Measurements from ENCODE around the gene NHLH1.
A peak's percentile ranks its signal among the peaks of the same experiment; 100 is the strongest.

The NHLH1 gene

GRCh38 chr1:160415696-160416290 is 48.9 kb downstream of the NHLH1 start:
- peaks cover 2% of the 10 kb centered on the region; the same call in 1 of the 2 replicates for H3K27me3 ChIP-seq (replicated peaks; ENCODE audit: insufficient read depth, low read length)
- H2AFZ ChIP-seq (ENCODE audit: low read length) = no peak overlapping the region
- no peaks in the 10 kb centered on the region for H3K36me3 ChIP-seq (replicated peaks; ENCODE audit: insufficient read depth, low read length)
- no peaks in the 10 kb centered on the region for H3K4me1 ChIP-seq (ENCODE audit: low read length)
- H3K4me3 ChIP-seq (ENCODE audit: low read length) = no peak overlapping the region
- no peaks in the 10 kb centered on the region for H3F3A ChIP-seq (ENCODE audit: insufficient read depth, low read length)
- no peak overlapping the region for H3K27ac ChIP-seq (ENCODE audit: low read length)
- TF ChIP-seq CTCF (IDR thresholded peaks at IDR 0.05; ENCODE audit: low read length) (no peak), EZH2 (optimal IDR thresholded peaks at IDR 0.05; ENCODE audit: low read depth, low read length) (no peak), EZH2phosphoT487 (IDR thresholded peaks at IDR 0.05; ENCODE audit: low read length) (no peak)
- no peak for DNase-seq
- no peak overlapping the region for H3K9ac ChIP-seq (ENCODE audit: low read length)
- no peaks in the 10 kb centered on the region for H4K20me1 ChIP-seq (ENCODE audit: insufficient read depth, low read length)
- H3K79me2 ChIP-seq (ENCODE audit: low read length) = no peaks in the 10 kb centered on the region
- no peaks in the 10 kb centered on the region for H3K9me3 ChIP-seq (replicated peaks; ENCODE audit: insufficient read depth, low read length)
- no peak overlapping the region for H3K4me2 ChIP-seq (ENCODE audit: low read depth, low read length)
- no peaks in the 10 kb centered on the region for H3K9me2 ChIP-seq (replicated peaks; ENCODE audit: insufficient read depth, low read length)

- H3K36me3 ChIP-seq (replicated peaks; ENCODE audit: insufficient read depth, low read length) = no peaks in the 10 kb centered on the region
- peaks cover 2% of the 10 kb centered on the region; the same call in 1 of the 2 replicates for H3K27me3 ChIP-seq (replicated peaks; ENCODE audit: insufficient read depth, low read length)
- TF ChIP-seq EZH2 (optimal IDR thresholded peaks at IDR 0.05; ENCODE audit: low read depth, low read length) = no peak
- TF ChIP-seq EZH2phosphoT487 (IDR thresholded peaks at IDR 0.05; ENCODE audit: low read length) = no peak
- TF ChIP-seq CTCF (IDR thresholded peaks at IDR 0.05; ENCODE audit: low read length) = peak; percentile 40
Observed at GRCh38 chr1:160416369-160416768, 49.5 kb downstream of the NHLH1 start.

DNA sequence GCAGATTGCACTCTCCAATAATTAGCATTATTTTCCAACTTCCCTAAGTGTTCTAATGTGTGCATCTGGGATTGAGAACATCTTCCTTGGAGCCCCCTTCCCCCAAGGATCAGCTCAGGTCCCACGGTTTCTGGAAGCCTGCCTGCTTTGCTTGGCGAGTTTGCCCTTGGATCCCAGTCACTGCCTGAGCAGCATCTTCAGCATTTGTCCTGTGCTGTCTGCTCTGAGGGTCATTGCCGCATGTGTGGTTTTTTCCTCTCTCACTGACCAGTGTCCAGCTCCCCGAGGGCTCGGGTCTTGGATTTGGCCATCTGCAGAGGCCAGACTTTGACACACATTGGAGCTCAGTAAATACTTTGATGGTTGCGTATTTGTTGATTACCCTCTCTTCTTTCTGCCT is 51.6 kb downstream of the NHLH1 start:
- Histone ChIP-seq H3K9ac (ENCODE audit: low read length) (no peak overlapping the region), H3K9me2 (replicated peaks; ENCODE audit: insufficient read depth, low read length) (no peaks in the 10 kb centered on the region), H3K27ac (ENCODE audit: low read length) (no peak overlapping the region), H3K4me2 (ENCODE audit: low read depth, low read length) (no peak overlapping the region), H3K27me3 (replicated peaks; ENCODE audit: insufficient read depth, low read length) (peaks cover 2% of the 10 kb centered on the region; the same call in 1 of the 2 replicates), H3K4me1 (ENCODE audit: low read length) (no peaks in the 10 kb centered on the region), H3F3A (ENCODE audit: insufficient read depth, low read length) (no peaks in the 10 kb centered on the region), H3K4me3 (ENCODE audit: low read length) (no peak overlapping the region), H3K9me3 (replicated peaks; ENCODE audit: insufficient read depth, low read length) (no peaks in the 10 kb centered on the region), H3K79me2 (ENCODE audit: low read length) (no peaks in the 10 kb centered on the region), H4K20me1 (ENCODE audit: insufficient read depth, low read length) (no peaks in the 10 kb centered on the region), H2AFZ (ENCODE audit: low read length) (no peak overlapping the region), H3K36me3 (replicated peaks; ENCODE audit: insufficient read depth, low read length) (no peaks in the 10 kb centered on the region)
- TF ChIP-seq EZH2phosphoT487 (IDR thresholded peaks at IDR 0.05; ENCODE audit: low read length) = no peak
- TF ChIP-seq CTCF (IDR thresholded peaks at IDR 0.05; ENCODE audit: low read length) = no peak
- no peak for TF ChIP-seq EZH2 (optimal IDR thresholded peaks at IDR 0.05; ENCODE audit: low read depth, low read length)
- no peak for DNase-seq

More at GRCh38 chr1:160416369-160416768, 49.5 kb downstream of the NHLH1 start:
- Histone ChIP-seq H3K4me1 (ENCODE audit: low read length) (no peaks in the 10 kb centered on the region), H2AFZ (ENCODE audit: low read length) (no peak overlapping the region), H3F3A (ENCODE audit: insufficient read depth, low read length) (no peaks in the 10 kb centered on the region), H3K9me3 (replicated peaks; ENCODE audit: insufficient read depth, low read length) (no peaks in the 10 kb centered on the region), H4K20me1 (ENCODE audit: insufficient read depth, low read length) (no peaks in the 10 kb centered on the region), H3K4me3 (ENCODE audit: low read length) (no peak overlapping the region), H3K4me2 (ENCODE audit: low read depth, low read length) (no peak overlapping the region), H3K27ac (ENCODE audit: low read length) (no peak overlapping the region), H3K9me2 (replicated peaks; ENCODE audit: insufficient read depth, low read length) (no peaks in the 10 kb centered on the region), H3K9ac (ENCODE audit: low read length) (no peak overlapping the region), H3K79me2 (ENCODE audit: low read length) (no peaks in the 10 kb centered on the region)
- no peak for DNase-seq
